Karpas-422 (cell line): ENCODE results near the gene EIF2AK2. TPM values are rescaled to one million over a fixed set of nuclear protein-coding genes. Genes with fewer than 3 reads are reported as not detected.

Experiments used
- DNase-seq: peaks from one replicate; pipeline ENCODE4 v3.0.0-alpha.2; 2015
- H2AFZ ChIP-seq: fragments of 200-600 bp; sonication (generic); 2 replicates; pipeline ENCODE4 v1.6.1; 2014; ENCODE audit warnings: antibody characterized with exemption, low read length, mixed read lengths
- H3K27ac ChIP-seq: fragments of 200-600 bp; sonication (generic); 2 replicates; pipeline ENCODE4 v1.5.1; 2014; ENCODE audit warnings: mild to moderate bottlenecking, low read length, moderate library complexity
- H3K27me3 ChIP-seq: fragments of 200-600 bp; sonication (generic); 2 replicates; pipeline ENCODE4 v1.6.1; 2014; ENCODE audit warnings: low read length, mixed read lengths
- H3K36me3 ChIP-seq: fragments of 200-600 bp; sonication (generic); 2 replicates; pipeline ENCODE4 v1.6.1; 2014; ENCODE audit warnings: low read length, mixed read lengths; ENCODE audit not compliant: insufficient read depth
- H3K4me1 ChIP-seq: fragments of 200-600 bp; sonication (generic); 2 replicates; pipeline ENCODE4 v1.6.1; 2014; ENCODE audit warnings: mild to moderate bottlenecking, low read length, mixed read lengths
- H3K4me2 ChIP-seq: fragments of 200-600 bp; sonication (generic); 2 replicates; pipeline ENCODE4 v1.6.1; 2014; ENCODE audit warnings: low read length, low read depth, mild to moderate bottlenecking; ENCODE audit not compliant: poor library complexity, severe bottlenecking
- H3K4me3 ChIP-seq: fragments of 200-600 bp; sonication (generic); 2 replicates; pipeline ENCODE4 v1.5.1; 2014; ENCODE audit warnings: mild to moderate bottlenecking, antibody characterized with exemption, low read length, mixed read lengths
- H3K79me2 ChIP-seq: fragments of 200-600 bp; sonication (generic); 2 replicates; pipeline ENCODE4 v1.6.1; 2014; ENCODE audit warnings: mild to moderate bottlenecking, low read length, mixed read lengths
- H3K9ac ChIP-seq: fragments of 200-600 bp; sonication (generic); 2 replicates; pipeline ENCODE4 v1.6.0; 2014; ENCODE audit warnings: low read length
- H3K9me2 ChIP-seq: fragments of 200-600 bp; sonication (generic), shearing (Covaris generic); replicated peaks from 2 replicates; pipeline ENCODE4 v1.6.0; 2014; ENCODE audit warnings: mild to moderate bottlenecking, low read length, moderate library complexity; ENCODE audit not compliant: insufficient read depth
- H3K9me3 ChIP-seq: fragments of 300-700, 200-600 bp; sonication (generic); 2 replicates; pipeline ENCODE4 v1.6.1; 2014; ENCODE audit warnings: low read length, mixed read lengths
- H4K20me1 ChIP-seq: fragments of 200-600 bp; sonication (generic); 2 replicates; pipeline ENCODE4 v1.6.1; 2014; ENCODE audit warnings: mild to moderate bottlenecking, antibody characterized with exemption, low read length, low read depth; ENCODE audit not compliant: insufficient read depth
- total RNA-seq: library from RNA; depleted of rRNA; stranded (reverse); fragments of >200 nt; shearing (Covaris generic); gene quantifications from 2 replicates; pipeline ENCODE4 v1.2.3, GENCODE V29; 2014; ENCODE audit warnings: low replicate concordance

Gene EIF2AK2
- total RNA-seq, 1 experiment from 2014 or later: 29.3 TPM

DNA sequence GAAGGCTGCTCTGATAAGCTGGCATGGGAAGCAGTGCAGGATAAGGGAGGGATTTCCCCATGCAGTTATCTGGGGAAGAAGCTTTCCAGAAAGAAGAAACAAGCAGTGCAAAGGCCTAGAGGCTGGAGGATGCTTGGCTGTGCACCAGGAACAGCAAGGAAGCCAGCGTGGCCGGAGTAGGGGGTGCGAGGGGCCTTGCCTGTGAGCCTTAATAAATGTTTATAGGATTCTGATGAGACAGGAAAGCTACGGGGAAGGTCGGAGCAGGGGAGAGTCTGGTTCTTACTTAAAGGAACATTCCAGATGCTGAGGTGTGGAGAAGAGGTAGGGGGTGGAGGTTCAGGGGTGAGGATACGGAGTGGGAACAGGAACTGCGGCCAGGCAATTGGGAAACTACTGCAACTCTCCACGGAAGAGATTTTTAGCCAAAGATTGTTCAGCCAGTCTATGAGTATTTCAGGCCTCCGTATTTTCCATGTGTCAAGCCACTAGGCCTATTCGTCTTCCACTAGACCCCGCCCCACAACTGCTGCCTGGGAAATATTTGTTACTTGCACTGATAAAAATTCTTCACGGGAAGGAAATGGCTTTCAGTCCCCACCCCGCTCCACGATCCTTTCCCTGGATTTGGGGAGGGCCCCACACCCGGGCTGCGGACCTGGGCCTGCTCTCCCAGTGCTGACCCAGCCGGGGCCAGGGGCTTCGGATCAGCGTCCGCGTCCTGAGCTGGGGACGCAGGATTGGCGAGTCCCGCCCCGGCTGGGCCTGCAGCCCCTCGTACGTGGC lies 516 bp downstream of the EIF2AK2 start:
- H3K9me2 ChIP-seq: no peaks in the 10 kb centered on the region
- peaks cover 62% of the 10 kb centered on the region for H3K79me2 ChIP-seq
- no peaks in the 10 kb centered on the region for H4K20me1 ChIP-seq
- peaks cover 5% of the 10 kb centered on the region; the same call in 1 of the 2 replicates for H3K36me3 ChIP-seq
- peak overlapping the region; percentile 41 for H3K27ac ChIP-seq
- peak; percentile 71 for DNase-seq
- H3K9me3 ChIP-seq: no peaks in the 10 kb centered on the region
- H3K4me2 ChIP-seq: peak overlapping the region; percentile 93
- peak overlapping the region; percentile 89 for H3K4me3 ChIP-seq
- H3K9ac ChIP-seq: peak overlapping the region; percentile 89
- no peaks in the 10 kb centered on the region for H3K27me3 ChIP-seq
- peak overlapping the region; percentile 91; the same call in 1 of the 2 replicates for H2AFZ ChIP-seq
- peaks cover 25% of the 10 kb centered on the region for H3K4me1 ChIP-seq

DNA sequence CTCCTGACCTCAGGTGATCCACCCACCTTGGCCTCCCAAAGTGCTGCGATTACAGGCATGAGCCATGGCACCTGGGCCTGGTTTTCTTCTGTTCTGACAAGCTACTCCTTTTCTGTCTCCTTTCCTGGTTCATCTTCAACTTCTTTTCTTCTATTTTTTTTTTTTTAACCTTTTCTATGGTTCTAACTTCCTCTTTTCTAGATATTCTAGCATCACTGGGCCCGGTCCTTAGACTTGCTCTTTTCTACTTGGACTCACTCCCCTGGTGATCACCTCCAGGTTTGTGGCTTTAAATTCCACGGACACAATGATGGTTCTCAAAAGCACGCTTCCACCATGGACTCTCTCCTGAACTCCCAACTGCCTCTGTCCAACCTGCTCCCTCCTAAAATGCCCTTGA lies 2.0 kb downstream of the EIF2AK2 start:
- Histone ChIP-seq H3K9ac (peak overlapping the region; percentile 89), H3K9me3 (no peaks in the 10 kb centered on the region), H3K4me3 (peak overlapping the region; percentile 89), H2AFZ (no peak overlapping the region), H3K79me2 (peaks cover 76% of the 10 kb centered on the region), H3K4me1 (peaks cover 28% of the 10 kb centered on the region), H4K20me1 (no peaks in the 10 kb centered on the region), H3K4me2 (peak overlapping the region; percentile 93), H3K36me3 (peaks cover 8% of the 10 kb centered on the region), H3K9me2 (no peaks in the 10 kb centered on the region), H3K27ac (peak overlapping the region; percentile 41; the same call in 1 of the 2 replicates), H3K27me3 (no peaks in the 10 kb centered on the region)
- peak; percentile 61 for DNase-seq

DNA sequence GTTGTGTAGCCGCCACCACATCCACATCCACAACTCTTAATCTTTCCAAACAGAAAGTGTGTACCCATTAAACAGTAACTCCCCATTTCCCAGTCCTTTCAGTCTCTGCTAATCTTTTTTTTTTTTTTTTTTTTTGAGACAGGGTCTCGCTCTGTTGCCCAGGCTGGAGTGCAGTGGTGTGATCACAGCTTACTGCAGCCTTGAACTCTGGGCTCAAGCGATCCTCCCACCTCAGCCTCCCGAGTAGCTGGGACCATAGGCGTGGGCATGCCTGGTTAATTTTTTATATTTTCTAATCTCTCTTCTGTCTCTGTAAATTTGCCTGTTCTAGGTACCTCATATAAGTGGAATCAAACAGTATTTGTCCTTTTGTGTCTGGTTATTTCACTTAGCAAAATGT lies 3.6 kb downstream of the EIF2AK2 start:
- no peaks in the 10 kb centered on the region for H3K27me3 ChIP-seq
- no peak overlapping the region for H3K4me3 ChIP-seq
- no peaks in the 10 kb centered on the region for H3K9me3 ChIP-seq
- H4K20me1 ChIP-seq: no peaks in the 10 kb centered on the region
- H3K36me3 ChIP-seq: peaks cover 22% of the 10 kb centered on the region
- H3K9ac ChIP-seq: no peak overlapping the region
- H3K79me2 ChIP-seq: peaks cover 92% of the 10 kb centered on the region
- H3K4me2 ChIP-seq: no peak overlapping the region
- no peaks in the 10 kb centered on the region for H3K9me2 ChIP-seq
- peaks cover 28% of the 10 kb centered on the region for H3K4me1 ChIP-seq
- no peak overlapping the region for H2AFZ ChIP-seq
- no peak overlapping the region for H3K27ac ChIP-seq
- no peak for DNase-seq

DNA sequence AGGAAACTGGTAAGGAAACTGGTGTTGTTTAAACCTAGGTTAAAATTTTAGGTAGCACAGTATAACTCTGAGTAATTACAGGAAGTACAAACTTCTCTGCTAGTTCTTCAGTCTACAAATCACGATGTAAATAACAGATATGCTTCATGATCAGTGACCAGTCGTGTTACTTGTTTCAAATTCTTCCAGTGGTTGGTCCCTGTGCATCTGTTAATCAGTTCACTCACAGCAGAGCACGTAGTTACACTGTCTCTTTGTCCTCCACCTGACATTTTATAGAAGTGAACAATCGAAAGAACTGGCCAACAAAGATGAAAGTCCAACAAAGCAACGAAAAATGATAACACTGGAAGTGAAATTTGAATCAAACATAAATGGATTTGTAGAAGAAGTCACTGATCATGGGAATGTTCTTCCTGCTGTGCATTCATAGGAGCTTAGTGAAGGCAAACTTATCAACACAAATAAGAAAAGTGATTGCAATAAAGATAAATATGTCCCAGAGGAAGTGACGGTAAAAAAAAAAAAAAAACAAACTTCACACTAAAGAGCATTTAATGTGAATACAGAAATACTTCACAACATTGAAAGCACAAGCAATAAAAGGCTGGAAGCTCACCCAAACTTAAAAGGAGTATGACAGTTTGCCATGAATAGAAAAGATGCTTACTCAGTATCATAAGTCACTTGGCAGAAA lies 7.0 kb downstream of the EIF2AK2 start:
- Histone ChIP-seq H3K27me3 (no peaks in the 10 kb centered on the region), H3K79me2 (peaks cover 71% of the 10 kb centered on the region), H3K9ac (no peak overlapping the region), H3K9me3 (no peaks in the 10 kb centered on the region), H4K20me1 (no peaks in the 10 kb centered on the region), H3K4me2 (no peak overlapping the region), H3K9me2 (no peaks in the 10 kb centered on the region), H3K27ac (no peak overlapping the region), H3K4me3 (no peak overlapping the region), H3K36me3 (peaks cover 42% of the 10 kb centered on the region), H3K4me1 (peaks cover 6% of the 10 kb centered on the region), H2AFZ (no peak overlapping the region)
- DNase-seq: no peak

DNA sequence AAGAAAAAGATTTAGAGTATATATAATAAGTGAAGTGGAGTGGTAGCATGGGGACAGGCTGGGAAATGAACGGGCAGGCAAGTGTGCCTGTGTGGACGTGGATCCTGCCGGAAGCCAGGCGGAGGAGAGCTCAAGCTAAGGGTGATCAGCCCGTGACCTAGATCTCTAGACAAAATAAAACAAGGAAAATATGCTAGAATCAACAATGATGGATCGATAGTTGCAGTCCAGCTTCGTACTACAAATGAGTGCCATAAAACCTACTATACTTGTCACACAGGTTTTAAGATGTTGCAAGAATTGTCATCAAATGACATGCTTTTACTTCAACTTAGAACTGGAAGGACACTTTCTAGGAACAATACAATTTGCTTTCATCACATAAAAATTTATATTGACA lies 8.5 kb downstream of the EIF2AK2 start:
- Histone ChIP-seq H3K9ac (no peak overlapping the region), H3K9me3 (no peaks in the 10 kb centered on the region), H3K4me3 (no peak overlapping the region), H3K27me3 (no peaks in the 10 kb centered on the region), H3K9me2 (no peaks in the 10 kb centered on the region), H3K4me1 (peaks cover 5% of the 10 kb centered on the region; the same call in 1 of the 2 replicates), H3K27ac (no peak overlapping the region), H3K36me3 (peaks cover 44% of the 10 kb centered on the region; the same call in 1 of the 2 replicates), H3K79me2 (peaks cover 56% of the 10 kb centered on the region), H2AFZ (no peak overlapping the region), H3K4me2 (no peak overlapping the region), H4K20me1 (no peaks in the 10 kb centered on the region)
- no peak for DNase-seq

DNA sequence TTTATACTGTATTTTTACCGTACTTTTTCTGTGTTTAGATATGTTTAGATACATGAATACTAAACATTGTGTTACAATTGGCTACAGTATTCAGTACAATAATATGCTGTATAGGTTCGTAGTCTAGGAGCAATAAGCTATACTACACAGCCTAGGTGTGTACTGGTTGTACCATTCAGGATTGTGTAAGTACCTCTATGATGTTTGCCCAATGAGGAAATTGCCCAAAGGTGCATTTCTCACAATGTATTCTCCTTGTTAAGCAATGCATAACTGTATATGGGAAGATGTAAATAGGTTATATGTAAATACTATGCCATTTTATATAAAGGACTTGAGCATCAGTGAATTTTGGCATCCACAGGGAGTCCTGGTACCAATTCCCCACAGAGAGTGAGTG lies 10.7 kb downstream of the EIF2AK2 start:
- Histone ChIP-seq H3K27ac (no peak overlapping the region), H3K27me3 (no peaks in the 10 kb centered on the region), H3K79me2 (peaks cover 34% of the 10 kb centered on the region), H3K4me3 (no peak overlapping the region), H3K9ac (no peak overlapping the region), H2AFZ (no peak overlapping the region), H3K4me2 (no peak overlapping the region), H3K9me2 (no peaks in the 10 kb centered on the region), H3K36me3 (peaks cover 61% of the 10 kb centered on the region; the same call in 1 of the 2 replicates), H3K4me1 (peaks cover under 1% of the 10 kb centered on the region; the same call in 1 of the 2 replicates), H4K20me1 (no peaks in the 10 kb centered on the region), H3K9me3 (no peaks in the 10 kb centered on the region)
- DNase-seq: no peak

DNA sequence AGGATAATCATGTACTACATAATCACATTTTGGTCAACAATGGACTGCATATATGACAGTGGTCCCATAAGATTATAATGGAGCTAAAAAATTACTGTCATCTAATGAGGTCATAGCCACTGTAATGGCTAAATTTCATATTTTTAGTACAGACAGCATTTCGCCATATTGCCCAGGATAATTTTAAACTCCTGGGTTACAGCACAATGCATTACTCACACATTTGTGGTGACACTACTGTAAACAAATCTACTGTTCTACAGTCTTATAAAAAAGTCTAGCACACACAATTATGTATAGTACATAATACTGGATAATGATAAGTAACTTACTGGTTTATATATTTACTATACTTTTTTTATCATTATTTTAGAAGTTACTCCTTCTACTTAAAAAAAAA lies 12.8 kb downstream of the EIF2AK2 start:
- no peak for DNase-seq
- Histone ChIP-seq H3K36me3 (peaks cover 68% of the 10 kb centered on the region), H3K27ac (no peak overlapping the region), H3K79me2 (peaks cover 13% of the 10 kb centered on the region), H3K9me3 (no peaks in the 10 kb centered on the region), H2AFZ (no peak overlapping the region), H3K9ac (no peak overlapping the region), H3K4me2 (no peak overlapping the region), H3K4me3 (no peak overlapping the region), H3K27me3 (no peaks in the 10 kb centered on the region), H3K4me1 (no peaks in the 10 kb centered on the region), H4K20me1 (no peaks in the 10 kb centered on the region), H3K9me2 (no peaks in the 10 kb centered on the region)

DNA sequence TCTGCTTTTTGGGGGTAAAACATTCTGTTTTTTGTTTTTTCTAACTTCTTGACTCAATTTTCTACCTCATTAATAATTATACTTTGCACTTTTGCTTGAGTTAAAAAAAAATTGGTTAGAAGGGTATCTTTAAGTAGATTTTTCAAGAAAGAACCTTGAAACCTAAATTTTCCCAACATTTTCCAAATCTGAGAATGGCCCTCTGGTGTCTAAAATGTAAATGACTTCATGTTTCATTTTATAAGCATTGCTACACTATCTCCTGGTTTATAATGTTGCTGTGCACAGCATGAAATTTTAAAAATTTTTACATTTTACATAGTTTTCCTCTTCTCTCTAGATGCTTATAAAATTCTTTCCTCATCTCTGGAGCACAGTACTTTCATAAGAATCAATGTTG lies 14.2 kb downstream of the EIF2AK2 start:
- no peak for DNase-seq
- Histone ChIP-seq H3K4me2 (no peak overlapping the region), H3K9ac (no peak overlapping the region), H3K36me3 (peaks cover 62% of the 10 kb centered on the region), H3K4me1 (no peaks in the 10 kb centered on the region), H3K4me3 (no peak overlapping the region), H2AFZ (no peak overlapping the region), H3K9me3 (no peaks in the 10 kb centered on the region), H3K79me2 (peaks cover 5% of the 10 kb centered on the region; the same call in 1 of the 2 replicates), H3K27me3 (no peaks in the 10 kb centered on the region), H4K20me1 (no peaks in the 10 kb centered on the region), H3K9me2 (no peaks in the 10 kb centered on the region), H3K27ac (no peak overlapping the region)
